ENCODE results near the gene CNMD.
"Not testable (repeated sequence)": the region's sequence is repeated elsewhere in the genome, so short reads cannot be mapped to it uniquely, and the experiment has no call there.

Gene CNMD

GRCh38 chr13:52686376-52686775 is 53.2 kb downstream of the CNMD start:
- DNase-seq (ENCODE audit: low read depth, low spot score): no peak

GRCh38 chr13:52685806-52686205 is 53.8 kb downstream of the CNMD start:
- DNase-seq (ENCODE audit: low read depth, low spot score): not testable (repeated sequence)

- no peak for DNase-seq (ENCODE audit: low read depth, low spot score)
Measured at GRCh38 chr13:52677823-52678222, 61.8 kb downstream of the CNMD start.

GRCh38 chr13:52673465-52673864 is 66.2 kb downstream of the CNMD start:
- DNase-seq (ENCODE audit: low read depth, low spot score): no peak

DNA sequence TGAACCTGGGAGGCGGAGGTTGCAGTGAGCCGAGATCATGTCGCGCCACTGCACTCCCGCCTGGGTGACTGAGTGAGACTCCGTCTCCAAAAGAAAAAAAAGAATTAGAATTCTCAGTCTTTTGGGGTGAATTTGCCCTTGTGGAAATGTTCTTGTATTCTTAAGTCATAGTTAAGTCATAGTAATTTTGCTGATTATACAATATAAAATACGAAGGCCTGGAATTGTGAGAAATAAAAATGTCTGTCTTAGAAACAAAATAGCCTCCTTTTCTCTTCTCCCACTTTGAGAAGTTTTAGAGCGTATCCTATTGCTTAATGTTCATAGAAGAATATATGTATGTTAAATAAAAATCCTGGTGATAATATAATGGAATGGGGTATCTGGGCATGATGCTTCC is 68.9 kb downstream of the CNMD start:
- DNase-seq (ENCODE audit: low read depth, low spot score): no peak

- no peak for DNase-seq (ENCODE audit: low read depth, low spot score)
Measured at GRCh38 chr13:52669677-52670076, 69.9 kb downstream of the CNMD start.

- DNase-seq (ENCODE audit: low read depth, low spot score): no peak
Measured at GRCh38 chr13:52665325-52665724, 74.3 kb downstream of the CNMD start.

DNA sequence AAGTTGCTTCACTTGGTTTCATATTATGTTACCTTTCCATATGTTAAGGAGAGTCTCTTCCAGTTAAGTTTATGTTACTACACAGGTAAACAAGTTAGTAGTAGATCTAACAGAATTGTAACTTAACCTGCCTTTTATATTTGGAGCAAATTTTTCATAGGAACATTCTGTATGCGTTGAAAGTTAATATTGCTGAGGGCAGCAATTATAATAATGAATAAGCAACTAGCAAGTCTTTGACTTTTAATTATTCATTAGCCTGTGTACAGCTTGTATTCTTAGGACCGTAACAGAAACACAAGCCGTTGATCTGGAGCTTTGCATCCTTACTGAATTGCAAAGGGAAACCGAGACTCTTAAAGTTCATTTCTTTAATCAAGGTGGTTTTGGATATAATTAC is 75.3 kb downstream of the CNMD start:
- no peak for DNase-seq (ENCODE audit: low read depth, low spot score)

DNA sequence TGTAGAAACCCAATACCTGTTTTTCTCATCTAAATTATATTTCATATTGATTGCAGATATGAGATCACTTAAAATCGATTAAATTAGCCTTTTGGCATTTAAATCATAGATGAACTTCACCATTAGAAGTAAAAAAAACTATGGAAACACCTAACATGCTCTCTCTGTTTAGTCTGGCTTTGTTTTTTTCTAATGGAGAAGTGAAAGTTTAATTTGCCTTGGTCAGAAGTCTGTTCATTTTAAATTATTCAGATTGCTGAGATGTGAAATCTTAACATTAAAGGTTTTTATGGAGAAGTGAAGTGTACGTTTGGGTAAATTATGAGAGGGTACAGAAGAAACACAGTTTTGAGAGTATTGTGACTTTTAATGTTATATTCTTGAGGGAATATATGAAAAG is 80.3 kb downstream of the CNMD start:
- DNase-seq (ENCODE audit: low read depth, low spot score): no peak

Data from activated CD4-positive, CD25-positive, alpha-beta regulatory T cell treated with anti-CD3 and anti-CD28 coated beads, Interleukin-2, amount 50 U/mL, for 16 hours (primary cell).